GM06990 (cell line): ENCODE data around the gene MROH2A.

Experiments
- DNase-seq: peaks from one replicate; pipeline ENCODE4 v3.0.0-alpha.2; 2011; ENCODE audit not compliant: insufficient read length; ENCODE audit errors: extremely low read depth
- H3K27me3 ChIP-seq: replicated peaks from 2 replicates; pipeline ENCODE4 v1.6.0; 2011; ENCODE audit warnings: low read length; ENCODE audit not compliant: control insufficient read depth, insufficient read depth
- H3K36me3 ChIP-seq: 2 replicates; pipeline ENCODE4 v1.5.1; 2011; ENCODE audit warnings: low read length; ENCODE audit not compliant: control insufficient read depth, insufficient read depth
- H3K4me3 ChIP-seq: replicated peaks from 2 replicates; pipeline ENCODE4 v1.5.1; 2011; ENCODE audit warnings: low read depth, mild to moderate bottlenecking, control low read depth, low read length
- CTCF ChIP-seq: IDR thresholded peaks from 2 replicates; pipeline ENCODE4 v1.5.1; 2011; ENCODE audit warnings: low read length, control low read depth, mild to moderate bottlenecking, inconsistent platforms; ENCODE audit not compliant: insufficient read depth, poor library complexity, severe bottlenecking

Gene MROH2A

DNA sequence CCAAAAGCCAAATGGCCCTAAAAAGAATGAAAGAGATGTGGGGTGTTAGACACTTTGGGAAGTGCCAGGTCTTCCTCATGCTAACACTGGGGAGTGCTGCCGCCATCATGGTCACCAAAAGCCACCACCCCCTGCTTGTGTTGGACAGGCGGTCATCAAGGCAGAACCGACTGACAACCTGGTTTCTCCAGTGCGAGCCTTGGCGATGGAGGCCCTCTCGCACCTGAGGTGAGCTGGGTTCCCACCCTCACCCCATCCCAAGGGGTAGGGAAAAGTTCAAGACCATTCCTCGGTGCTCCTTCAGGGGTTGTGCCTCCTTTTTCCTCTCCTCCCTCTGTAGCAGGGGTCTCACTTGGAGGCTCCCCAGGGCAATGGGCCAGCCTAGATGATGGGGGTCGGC lies 33.6 kb downstream of the MROH2A start:
- no peak for TF ChIP-seq CTCF
- Histone ChIP-seq H3K27me3 (no peaks in the 10 kb centered on the region; the same call in none of the 2 replicates), H3K36me3 (no peaks in the 10 kb centered on the region), H3K4me3 (no peak overlapping the region)
- DNase-seq = no peak

DNA sequence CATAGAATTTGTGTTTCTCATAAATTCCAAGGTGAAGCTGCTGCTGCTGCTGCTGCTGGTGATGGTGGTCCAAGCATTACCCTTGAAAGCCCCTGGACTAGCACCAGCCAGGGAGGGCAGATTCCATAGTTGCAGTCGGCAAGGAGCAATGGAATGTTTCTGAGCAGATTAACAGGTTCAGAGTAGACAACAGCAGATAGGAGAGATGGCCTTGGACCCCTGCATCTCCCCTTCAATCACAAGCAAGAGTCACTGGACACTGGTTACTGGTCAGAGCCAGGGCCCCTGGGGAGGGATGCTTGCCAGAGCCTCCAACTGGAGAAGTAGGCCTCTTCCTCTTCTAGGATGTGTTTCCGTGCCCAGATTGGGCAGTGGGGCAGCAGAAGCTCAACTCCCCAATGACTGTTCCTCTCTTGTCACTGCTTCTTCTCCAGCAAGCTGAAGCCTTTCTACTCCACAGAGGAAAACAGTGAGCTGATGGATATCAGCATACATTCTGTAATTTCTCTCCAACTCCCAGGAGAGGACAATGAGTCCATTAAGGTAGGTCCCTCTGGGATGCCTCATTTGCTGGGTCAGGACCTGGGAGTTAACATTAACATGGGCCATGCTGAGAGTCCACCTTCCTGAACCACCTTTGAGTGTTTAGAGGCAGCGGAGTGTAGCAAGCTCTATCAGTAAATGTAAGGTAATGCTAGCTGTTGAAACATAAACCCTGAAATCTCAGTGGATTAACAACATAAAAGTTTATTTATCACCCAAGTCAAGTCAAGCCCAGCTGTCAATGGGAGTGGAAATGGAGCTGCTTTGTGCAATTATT lies 35.3 kb downstream of the MROH2A start:
- TF ChIP-seq CTCF = no peak
- DNase-seq = no peak

DNA sequence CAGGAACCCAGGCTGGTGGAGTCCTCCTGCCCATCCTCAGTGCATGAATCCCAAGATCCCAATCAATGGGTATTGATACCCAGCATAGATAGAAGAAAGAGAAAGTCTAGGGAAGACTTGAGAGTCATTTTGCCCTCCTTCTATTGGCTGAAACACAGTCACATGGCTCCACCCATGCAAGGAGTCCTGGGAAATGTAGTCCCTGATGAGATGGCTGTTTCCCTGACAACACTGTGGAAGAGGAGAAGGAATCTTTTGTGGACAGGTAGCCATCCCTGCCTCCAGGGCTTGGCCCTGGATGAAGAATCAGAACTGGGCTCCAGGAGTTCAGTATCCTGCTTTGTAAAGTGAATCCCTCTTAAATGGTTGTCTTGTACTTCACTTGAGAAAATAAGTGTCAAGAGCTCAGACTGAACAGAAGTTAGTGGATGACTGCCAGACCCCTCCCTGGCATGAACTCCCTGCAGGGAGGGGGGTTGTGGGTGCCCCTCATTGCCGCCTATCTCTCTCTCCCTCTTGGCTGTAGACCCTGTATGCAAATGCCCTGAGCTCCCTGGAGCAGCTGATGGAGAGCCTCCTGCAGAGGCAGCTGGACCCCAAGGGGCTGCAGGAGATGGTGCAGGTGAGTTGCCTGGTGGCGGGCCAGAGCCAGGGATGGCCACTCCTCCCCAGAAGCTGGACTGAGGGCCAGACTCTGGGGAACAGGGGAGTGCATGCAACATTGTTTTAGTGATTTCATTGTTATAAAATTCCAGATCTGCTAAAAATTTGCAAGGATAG lies 36.1 kb downstream of the MROH2A start:
- no peak for DNase-seq
- TF ChIP-seq CTCF = no peak

More for the DNA sequence above, 35.3 kb downstream of the MROH2A start:
- no peaks in the 10 kb centered on the region for H3K36me3 ChIP-seq
- no peaks in the 10 kb centered on the region; the same call in 1 of the 2 replicates for H3K27me3 ChIP-seq
- H3K4me3 ChIP-seq = no peak overlapping the region

GRCh38 chr2:233815861-233816260 lies 37.7 kb downstream of the MROH2A start:
- Histone ChIP-seq H3K36me3 (no peaks in the 10 kb centered on the region), H3K27me3 (0 out of 2 replicates have a peak, but pooled peaks cover 2% of the 10 kb centered on the region), H3K4me3 (no peak overlapping the region)
- TF ChIP-seq CTCF = no peak
- no peak for DNase-seq

More for the DNA sequence above, 36.1 kb downstream of the MROH2A start:
- Histone ChIP-seq H3K27me3 (no peaks in the 10 kb centered on the region), H3K36me3 (no peaks in the 10 kb centered on the region), H3K4me3 (no peak overlapping the region)

GRCh38 chr2:233816334-233816733 lies 38.2 kb downstream of the MROH2A start:
- 0 out of 2 replicates have a peak, but pooled peaks cover 2% of the 10 kb centered on the region for H3K27me3 ChIP-seq
- H3K36me3 ChIP-seq = no peaks in the 10 kb centered on the region
- no peak for DNase-seq
- no peak for TF ChIP-seq CTCF
- no peak overlapping the region for H3K4me3 ChIP-seq
